Measurements from ENCODE around the gene CADPS. TPM values are rescaled to one million over a fixed set of nuclear protein-coding genes. Genes with fewer than 3 reads are reported as not detected.

The CADPS gene
- total and polyA plus RNA-seq, 4 donors = 0.13 to 0.99 (median 0.75) TPM; not detected in 1

- H3K9me3 ChIP-seq (ENCODE audit: control insufficient read depth, low read length) = no peaks in the 10 kb centered on the region
- H3K36me3 ChIP-seq (ENCODE audit: control insufficient read depth in 1 of 2, insufficient read depth in 2 of 2, low read length in 1 of 2) = no peaks in the 10 kb centered on the region
- WGBS, 2 donors = 22 to 39% methylated on average over 10 of the region's 10 CpGs
- ATAC-seq (ENCODE audit: low FRiP score) = peak; percentile 42
- no peak overlapping the region for H3K4me3 ChIP-seq (ENCODE audit: low read length in 2 of 2)
- intact Hi-C loops (cut with DNase I) = no loop called here
- H3K27ac ChIP-seq (ENCODE audit: low read depth in 1 of 2, low read length in 2 of 2) = no peak overlapping the region
- no peaks in the 10 kb centered on the region for H3K27me3 ChIP-seq (ENCODE audit: control insufficient read depth in 1 of 2, insufficient read depth in 2 of 2, low read length in 1 of 2)
- peak in 1 of 2 donors; percentile 58 for DNase-seq
- peaks cover 0 to 1% of the 10 kb centered on the region in 2 donors for H3K4me1 ChIP-seq (ENCODE audit: control insufficient read depth in 1 of 2, insufficient read depth in 2 of 2, low read length in 2 of 2)
Measured at GRCh38 chr3:62607287-62608029, 267.8 kb downstream of the CADPS start.

GRCh38 chr3:62605413-62606068 is 269.7 kb downstream of the CADPS start:
- intact Hi-C loops (cut with DNase I) = loop anchor here in 1 of 2 donors (2.0 kb wide), 1 partner anchor 43 kb away; no protein-coding TSS in a partner anchor
- no peak for DNase-seq
- Histone ChIP-seq H3K36me3 (ENCODE audit: control insufficient read depth in 1 of 2, insufficient read depth in 2 of 2, low read length in 1 of 2) (no peaks in the 10 kb centered on the region), H3K4me1 (ENCODE audit: control insufficient read depth in 1 of 2, insufficient read depth in 2 of 2, low read length in 2 of 2) (peaks cover 0 to 1% of the 10 kb centered on the region in 2 donors), H3K9me3 (ENCODE audit: control insufficient read depth, low read length) (no peaks in the 10 kb centered on the region), H3K27me3 (ENCODE audit: control insufficient read depth in 1 of 2, insufficient read depth in 2 of 2, low read length in 1 of 2) (no peaks in the 10 kb centered on the region), H3K4me3 (ENCODE audit: low read length in 2 of 2) (no peak overlapping the region), H3K27ac (ENCODE audit: low read depth in 1 of 2, low read length in 2 of 2) (no peak overlapping the region)
- ATAC-seq (ENCODE audit: low FRiP score) = no peak
- 62 to 65% methylated on average over 3 of the region's 3 CpGs for WGBS, 2 donors

GRCh38 chr3:62604751-62605351 is 270.4 kb downstream of the CADPS start:
- DNase-seq (no peak), ATAC-seq (ENCODE audit: low FRiP score) (no peak)
- Histone ChIP-seq H3K9me3 (ENCODE audit: control insufficient read depth, low read length) (no peaks in the 10 kb centered on the region), H3K36me3 (ENCODE audit: control insufficient read depth in 1 of 2, insufficient read depth in 2 of 2, low read length in 1 of 2) (no peaks in the 10 kb centered on the region), H3K27ac (ENCODE audit: low read depth in 1 of 2, low read length in 2 of 2) (no peak overlapping the region), H3K4me1 (ENCODE audit: control insufficient read depth in 1 of 2, insufficient read depth in 2 of 2, low read length in 2 of 2) (peaks cover 0 to 1% of the 10 kb centered on the region in 2 donors), H3K27me3 (ENCODE audit: control insufficient read depth in 1 of 2, insufficient read depth in 2 of 2, low read length in 1 of 2) (no peaks in the 10 kb centered on the region), H3K4me3 (ENCODE audit: low read length in 2 of 2) (no peak overlapping the region)
- intact Hi-C loops (cut with DNase I) = loop anchor here in 1 of 2 donors (2.0 kb wide), 1 partner anchor 42 kb away; no protein-coding TSS in a partner anchor
- WGBS, 2 donors = 68 to 82% methylated on average over 1 of the region's 1 CpG

- no peak for ATAC-seq (ENCODE audit: low FRiP score)
- Histone ChIP-seq H3K27ac (ENCODE audit: low read depth in 1 of 2, low read length in 2 of 2) (peak overlapping the region in 1 of 2 donors; percentile 44), H3K4me1 (ENCODE audit: control insufficient read depth in 1 of 2, insufficient read depth in 2 of 2, low read length in 2 of 2) (peaks cover 0 to 1% of the 10 kb centered on the region in 2 donors), H3K4me3 (ENCODE audit: low read length in 2 of 2) (no peak overlapping the region), H3K27me3 (ENCODE audit: control insufficient read depth in 1 of 2, insufficient read depth in 2 of 2, low read length in 1 of 2) (no peaks in the 10 kb centered on the region), H3K36me3 (ENCODE audit: control insufficient read depth in 1 of 2, insufficient read depth in 2 of 2, low read length in 1 of 2) (no peaks in the 10 kb centered on the region), H3K9me3 (ENCODE audit: control insufficient read depth, low read length) (no peaks in the 10 kb centered on the region)
- DNase-seq = no peak
- intact Hi-C loops (cut with DNase I) = loop anchor here in 1 of 2 donors (2.0 kb wide), 1 partner anchor 41 kb away; no protein-coding TSS in a partner anchor
- whole genome bisulfite sequencing, 2 donors = 31 to 32% methylated on average over 2 of the region's 2 CpGs
Measured at GRCh38 chr3:62604298-62604697, 270.9 kb downstream of the CADPS start.

GRCh38 chr3:62602987-62603386 is 272.2 kb downstream of the CADPS start:
- Histone ChIP-seq H3K4me3 (ENCODE audit: low read length in 2 of 2) (no peak overlapping the region), H3K4me1 (ENCODE audit: control insufficient read depth in 1 of 2, insufficient read depth in 2 of 2, low read length in 2 of 2) (peaks cover 0 to 1% of the 10 kb centered on the region in 2 donors), H3K27me3 (ENCODE audit: control insufficient read depth in 1 of 2, insufficient read depth in 2 of 2, low read length in 1 of 2) (no peaks in the 10 kb centered on the region), H3K27ac (ENCODE audit: low read depth in 1 of 2, low read length in 2 of 2) (no peak overlapping the region), H3K9me3 (ENCODE audit: control insufficient read depth, low read length) (no peaks in the 10 kb centered on the region), H3K36me3 (ENCODE audit: control insufficient read depth in 1 of 2, insufficient read depth in 2 of 2, low read length in 1 of 2) (no peaks in the 10 kb centered on the region)
- intact Hi-C loops (cut with DNase I) = no loop called here
- ATAC-seq (ENCODE audit: low FRiP score) (no peak), DNase-seq (no peak)
- 77 to 82% methylated on average over 3 of the region's 3 CpGs for WGBS, 2 donors

GRCh38 chr3:62602129-62602770 is 273.0 kb downstream of the CADPS start:
- H3K4me3 ChIP-seq (ENCODE audit: low read length in 2 of 2) = no peak overlapping the region
- WGBS, 2 donors = 45 to 56% methylated on average over 10 of the region's 10 CpGs
- H3K36me3 ChIP-seq (ENCODE audit: control insufficient read depth in 1 of 2, insufficient read depth in 2 of 2, low read length in 1 of 2) = no peaks in the 10 kb centered on the region
- peaks cover 0 to 1% of the 10 kb centered on the region in 2 donors for H3K4me1 ChIP-seq (ENCODE audit: control insufficient read depth in 1 of 2, insufficient read depth in 2 of 2, low read length in 2 of 2)
- intact Hi-C loops (cut with DNase I) = no loop called here
- ATAC-seq (ENCODE audit: low FRiP score) (no peak), DNase-seq (no peak)
- no peaks in the 10 kb centered on the region for H3K27me3 ChIP-seq (ENCODE audit: control insufficient read depth in 1 of 2, insufficient read depth in 2 of 2, low read length in 1 of 2)
- no peak overlapping the region for H3K27ac ChIP-seq (ENCODE audit: low read depth in 1 of 2, low read length in 2 of 2)
- H3K9me3 ChIP-seq (ENCODE audit: control insufficient read depth, low read length) = no peaks in the 10 kb centered on the region

GRCh38 chr3:62601238-62602070 is 273.8 kb downstream of the CADPS start:
- no peak for ATAC-seq (ENCODE audit: low FRiP score)
- H3K4me3 ChIP-seq (ENCODE audit: low read length in 2 of 2) = no peak overlapping the region
- H3K4me1 ChIP-seq (ENCODE audit: control insufficient read depth in 1 of 2, insufficient read depth in 2 of 2, low read length in 2 of 2) = peaks cover 0 to 1% of the 10 kb centered on the region in 2 donors
- DNase-seq = no peak
- intact Hi-C loops (cut with DNase I) = no loop called here
- H3K9me3 ChIP-seq (ENCODE audit: control insufficient read depth, low read length) = no peaks in the 10 kb centered on the region
- no peaks in the 10 kb centered on the region for H3K36me3 ChIP-seq (ENCODE audit: control insufficient read depth in 1 of 2, insufficient read depth in 2 of 2, low read length in 1 of 2)
- no peak overlapping the region for H3K27ac ChIP-seq (ENCODE audit: low read depth in 1 of 2, low read length in 2 of 2)
- H3K27me3 ChIP-seq (ENCODE audit: control insufficient read depth in 1 of 2, insufficient read depth in 2 of 2, low read length in 1 of 2) = no peaks in the 10 kb centered on the region
- 50 to 56% methylated on average over 7 of the region's 7 CpGs for WGBS, 2 donors

GRCh38 chr3:62600033-62600432 is 275.2 kb downstream of the CADPS start:
- Histone ChIP-seq H3K27me3 (ENCODE audit: control insufficient read depth in 1 of 2, insufficient read depth in 2 of 2, low read length in 1 of 2) (no peaks in the 10 kb centered on the region), H3K9me3 (ENCODE audit: control insufficient read depth, low read length) (no peaks in the 10 kb centered on the region), H3K36me3 (ENCODE audit: control insufficient read depth in 1 of 2, insufficient read depth in 2 of 2, low read length in 1 of 2) (no peaks in the 10 kb centered on the region), H3K27ac (ENCODE audit: low read depth in 1 of 2, low read length in 2 of 2) (no peak overlapping the region), H3K4me3 (ENCODE audit: low read length in 2 of 2) (no peak overlapping the region), H3K4me1 (ENCODE audit: control insufficient read depth in 1 of 2, insufficient read depth in 2 of 2, low read length in 2 of 2) (peaks cover 0 to 1% of the 10 kb centered on the region in 2 donors)
- ATAC-seq (ENCODE audit: low FRiP score) (no peak), DNase-seq (no peak)
- WGBS, 2 donors = 34 to 46% methylated on average over 2 of the region's 2 CpGs
- intact Hi-C loops (cut with DNase I) = no loop called here

Measured in aorta (tissue), 5 donors.